ENCODE measurements around the gene PPA2.
"Not testable (repeated sequence)": the region's sequence is repeated elsewhere in the genome, so short reads cannot be mapped to it uniquely, and the experiment has no call there.

The PPA2 gene

DNA sequence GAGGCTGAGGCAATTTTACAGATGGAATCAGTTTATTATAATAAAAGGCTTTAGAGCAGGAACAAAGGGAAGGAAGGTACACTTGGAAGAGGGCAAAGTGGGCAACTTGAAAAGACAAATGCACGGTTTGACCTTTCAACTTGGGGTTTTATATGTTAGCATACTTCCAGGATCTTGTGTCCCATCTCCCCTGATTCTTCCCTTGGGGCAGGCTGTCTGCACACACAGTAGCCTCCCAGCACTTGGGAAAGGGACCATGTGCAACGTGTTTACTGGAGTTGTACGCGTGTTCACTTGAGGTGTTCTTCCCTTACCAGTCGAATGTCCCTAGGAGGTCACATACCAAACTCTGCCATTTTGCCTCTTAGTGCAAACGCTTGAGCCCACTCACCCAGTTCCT is 7.3 kb downstream of the PPA2 start:
- Histone ChIP-seq H2AFZ (ENCODE audit: low read length) (no peak overlapping the region), H3K4me2 (ENCODE audit: low read length) (no peak overlapping the region), H3K4me1 (ENCODE audit: insufficient read depth, low read length, severe bottlenecking) (peaks cover 11% of the 10 kb centered on the region), H3K9me3 (ENCODE audit: low read length) (no peaks in the 10 kb centered on the region), H3K9ac (ENCODE audit: low read length) (no peak overlapping the region), H3K79me2 (ENCODE audit: insufficient read depth, low read length) (peaks cover 37% of the 10 kb centered on the region), H3F3A (ENCODE audit: insufficient read depth, low read length) (no peaks in the 10 kb centered on the region), H3K36me3 (ENCODE audit: insufficient read depth, low read length) (peaks cover 21% of the 10 kb centered on the region), H3K27ac (ENCODE audit: low read depth, low read length, poor library complexity, severe bottlenecking) (no peak overlapping the region), H3K4me3 (ENCODE audit: low read depth, low read length, poor library complexity, severe bottlenecking) (no peak overlapping the region), H4K20me1 (ENCODE audit: insufficient read depth, low read length) (no peaks in the 10 kb centered on the region), H3K9me2 (ENCODE audit: low read depth, low read length) (no peaks in the 10 kb centered on the region), H3K27me3 (ENCODE audit: insufficient read depth, low read length) (no peaks in the 10 kb centered on the region)
- TF ChIP-seq EZH2 (IDR thresholded peaks at IDR 0.05; ENCODE audit: borderline replicate concordance, low read length): no peak
- TF ChIP-seq, protein P1, sequence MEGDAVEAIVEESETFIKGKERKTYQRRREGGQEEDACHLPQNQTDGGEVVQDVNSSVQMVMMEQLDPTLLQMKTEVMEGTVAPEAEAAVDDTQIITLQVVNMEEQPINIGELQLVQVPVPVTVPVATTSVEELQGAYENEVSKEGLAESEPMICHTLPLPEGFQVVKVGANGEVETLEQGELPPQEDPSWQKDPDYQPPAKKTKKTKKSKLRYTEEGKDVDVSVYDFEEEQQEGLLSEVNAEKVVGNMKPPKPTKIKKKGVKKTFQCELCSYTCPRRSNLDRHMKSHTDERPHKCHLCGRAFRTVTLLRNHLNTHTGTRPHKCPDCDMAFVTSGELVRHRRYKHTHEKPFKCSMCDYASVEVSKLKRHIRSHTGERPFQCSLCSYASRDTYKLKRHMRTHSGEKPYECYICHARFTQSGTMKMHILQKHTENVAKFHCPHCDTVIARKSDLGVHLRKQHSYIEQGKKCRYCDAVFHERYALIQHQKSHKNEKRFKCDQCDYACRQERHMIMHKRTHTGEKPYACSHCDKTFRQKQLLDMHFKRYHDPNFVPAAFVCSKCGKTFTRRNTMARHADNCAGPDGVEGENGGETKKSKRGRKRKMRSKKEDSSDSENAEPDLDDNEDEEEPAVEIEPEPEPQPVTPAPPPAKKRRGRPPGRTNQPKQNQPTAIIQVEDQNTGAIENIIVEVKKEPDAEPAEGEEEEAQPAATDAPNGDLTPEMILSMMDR (IDR thresholded peaks at IDR 0.05; ENCODE audit: low read length): no peak

DNA sequence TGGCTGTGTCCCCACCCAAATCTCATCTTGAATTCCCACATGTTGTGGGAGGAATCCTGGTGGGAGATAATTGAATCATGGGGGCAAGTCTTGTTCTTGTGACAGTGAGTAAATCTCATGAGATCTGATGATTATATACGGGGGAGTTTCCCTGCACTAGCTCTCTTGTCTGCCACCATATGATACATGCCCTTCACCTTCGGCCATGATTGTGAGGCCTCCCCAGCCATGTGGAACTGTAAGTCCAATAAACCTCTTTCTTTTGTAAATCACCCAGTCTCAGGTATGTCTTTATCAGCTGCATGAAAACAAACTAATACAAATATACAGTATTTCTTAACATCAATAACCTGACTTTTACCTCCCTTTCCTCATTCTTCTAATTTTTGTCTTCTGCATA is 9.3 kb downstream of the PPA2 start:
- not testable (repeated sequence) for H3K4me1 ChIP-seq (ENCODE audit: insufficient read depth, low read length, severe bottlenecking); H3K9ac ChIP-seq (ENCODE audit: low read length); H4K20me1 ChIP-seq (ENCODE audit: insufficient read depth, low read length); H3K9me2 ChIP-seq (ENCODE audit: low read depth, low read length); H3K27ac ChIP-seq (ENCODE audit: low read depth, low read length, poor library complexity, severe bottlenecking); H3K4me2 ChIP-seq (ENCODE audit: low read length); H2AFZ ChIP-seq (ENCODE audit: low read length); H3F3A ChIP-seq (ENCODE audit: insufficient read depth, low read length); H3K27me3 ChIP-seq (ENCODE audit: insufficient read depth, low read length); H3K9me3 ChIP-seq (ENCODE audit: low read length); H3K4me3 ChIP-seq (ENCODE audit: low read depth, low read length, poor library complexity, severe bottlenecking)
- H3K79me2 ChIP-seq (ENCODE audit: insufficient read depth, low read length): peaks cover 18% of the 10 kb centered on the region
- peaks cover 23% of the 10 kb centered on the region for H3K36me3 ChIP-seq (ENCODE audit: insufficient read depth, low read length)

DNA sequence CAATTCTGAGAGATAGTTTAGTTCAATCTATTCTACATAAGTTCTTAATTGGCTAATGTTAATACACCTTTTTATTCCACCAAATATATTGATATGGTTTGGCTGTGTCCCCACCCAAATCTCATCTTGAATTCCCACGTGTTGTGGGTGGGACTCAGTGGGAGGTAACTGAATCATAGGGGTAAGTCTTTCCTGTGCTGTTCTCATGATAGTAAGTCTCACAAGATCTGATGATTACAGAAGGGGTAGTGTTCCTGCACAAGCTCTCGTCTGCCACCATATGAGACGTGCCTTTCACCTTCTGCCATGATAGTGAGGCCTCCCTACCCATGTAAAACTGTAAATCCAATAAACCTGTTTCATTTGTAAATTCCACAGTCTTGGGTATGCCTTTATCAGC is 11.3 kb downstream of the PPA2 start:
- H4K20me1 ChIP-seq (ENCODE audit: insufficient read depth, low read length): no peaks in the 10 kb centered on the region
- H3K27ac ChIP-seq (ENCODE audit: low read depth, low read length, poor library complexity, severe bottlenecking): no peak overlapping the region
- H3K79me2 ChIP-seq (ENCODE audit: insufficient read depth, low read length): 0 out of 2 replicates have a peak, but pooled peaks cover 3% of the 10 kb centered on the region
- H3K4me3 ChIP-seq (ENCODE audit: low read depth, low read length, poor library complexity, severe bottlenecking): no peak overlapping the region
- peaks cover 23% of the 10 kb centered on the region for H3K36me3 ChIP-seq (ENCODE audit: insufficient read depth, low read length)
- no peaks in the 10 kb centered on the region for H3F3A ChIP-seq (ENCODE audit: insufficient read depth, low read length)
- H3K9ac ChIP-seq (ENCODE audit: low read length): no peak overlapping the region
- no peaks in the 10 kb centered on the region for H3K27me3 ChIP-seq (ENCODE audit: insufficient read depth, low read length)
- TF ChIP-seq, protein P1 (IDR thresholded peaks at IDR 0.05; ENCODE audit: low read length): no peak
- no peak for TF ChIP-seq EZH2 (IDR thresholded peaks at IDR 0.05; ENCODE audit: borderline replicate concordance, low read length)
- no peaks in the 10 kb centered on the region for H3K4me1 ChIP-seq (ENCODE audit: insufficient read depth, low read length, severe bottlenecking)
- H3K9me3 ChIP-seq (ENCODE audit: low read length): no peaks in the 10 kb centered on the region
- H3K9me2 ChIP-seq (ENCODE audit: low read depth, low read length): no peaks in the 10 kb centered on the region
- H3K4me2 ChIP-seq (ENCODE audit: low read length): no peak overlapping the region
- no peak overlapping the region for H2AFZ ChIP-seq (ENCODE audit: low read length)

DNA sequence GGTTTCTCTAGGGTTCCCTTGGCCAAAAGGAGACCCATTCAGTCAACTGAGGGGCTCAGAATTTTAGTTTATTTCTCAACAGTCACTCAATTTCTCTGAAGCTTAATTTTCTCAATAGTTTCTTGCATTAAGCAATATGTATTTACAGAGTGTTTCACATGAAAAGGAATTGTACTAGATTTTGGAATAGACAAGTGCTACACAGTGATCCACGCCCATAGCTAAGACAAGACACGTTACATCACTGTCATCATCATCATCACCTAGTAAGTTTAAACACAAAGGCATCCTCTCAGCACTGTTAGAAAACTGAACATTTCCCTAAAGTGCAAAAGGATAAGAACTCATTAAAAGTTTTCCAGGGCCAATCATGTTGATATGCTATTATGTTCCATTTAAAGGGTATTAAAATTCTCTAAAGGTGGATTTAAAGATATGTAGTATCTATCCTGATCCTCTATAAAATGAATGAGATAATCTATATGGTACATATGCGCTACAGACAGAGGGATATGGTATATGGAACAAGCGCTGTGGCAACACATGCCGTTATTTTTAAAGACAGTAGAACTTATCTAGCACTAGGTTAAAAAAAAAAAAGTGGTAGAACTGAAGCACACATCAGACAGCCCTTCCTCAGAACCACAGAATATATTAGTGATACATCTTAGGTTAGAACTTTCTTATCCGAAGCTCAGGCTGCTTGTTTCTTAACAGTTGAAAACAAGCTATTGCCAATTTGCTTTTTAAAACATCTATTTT is 12.1 kb downstream of the PPA2 start:
- no peak overlapping the region for H3K9ac ChIP-seq (ENCODE audit: low read length)
- no peaks in the 10 kb centered on the region for H3K9me3 ChIP-seq (ENCODE audit: low read length)
- no peak overlapping the region for H2AFZ ChIP-seq (ENCODE audit: low read length)
- no peaks in the 10 kb centered on the region; the same call in 1 of the 2 replicates for H4K20me1 ChIP-seq (ENCODE audit: insufficient read depth, low read length)
- H3K27ac ChIP-seq (ENCODE audit: low read depth, low read length, poor library complexity, severe bottlenecking): no peak overlapping the region
- no peak overlapping the region for H3K4me3 ChIP-seq (ENCODE audit: low read depth, low read length, poor library complexity, severe bottlenecking)
- no peaks in the 10 kb centered on the region for H3K9me2 ChIP-seq (ENCODE audit: low read depth, low read length)
- TF ChIP-seq, protein P1 (IDR thresholded peaks at IDR 0.05; ENCODE audit: low read length): no peak
- no peak for TF ChIP-seq EZH2 (IDR thresholded peaks at IDR 0.05; ENCODE audit: borderline replicate concordance, low read length)
- H3F3A ChIP-seq (ENCODE audit: insufficient read depth, low read length): no peaks in the 10 kb centered on the region
- peaks cover 16% of the 10 kb centered on the region for H3K36me3 ChIP-seq (ENCODE audit: insufficient read depth, low read length)
- H3K27me3 ChIP-seq (ENCODE audit: insufficient read depth, low read length): no peaks in the 10 kb centered on the region
- no peak overlapping the region for H3K4me2 ChIP-seq (ENCODE audit: low read length)
- H3K4me1 ChIP-seq (ENCODE audit: insufficient read depth, low read length, severe bottlenecking): no peaks in the 10 kb centered on the region
- no peaks in the 10 kb centered on the region for H3K79me2 ChIP-seq (ENCODE audit: insufficient read depth, low read length)

All from OCI-LY1 (cell line).